HCT116 (cell line): ENCODE results near the gene MIEF2. TPM values are rescaled to one million over a fixed set of nuclear protein-coding genes. Genes with fewer than 3 reads are reported as not detected.
"Not testable (repeated sequence)": the region's sequence is repeated elsewhere in the genome, so short reads cannot be mapped to it uniquely, and the experiment has no call there.

Experiments used
- ATAC-seq: fragments of 200-7000 bp; cut with Tn5 transposase; 2 replicates; pipeline ENCODE4 v1.9.1; 2020; ENCODE audit warnings: mild to moderate bottlenecking, moderate library complexity
- BruUV-seq: library from RNA; stranded (reverse); fragments of 400-500 nt; replicated peaks from 2 replicates; lab custom pipeline; 2021; lab: Mats Ljungman, UMichigan
- CTCF ChIA-PET: fragments of 300-600 bp; sonication (Branson Sonifier 250); formaldehyde crosslinking; loops from one replicate; lab custom pipeline; 2021; ENCODE audit warnings: antibody characterized with exemption; lab: Charles Lee
- POLR2A ChIA-PET: fragments of 300-600, 350-600 bp; sonication (Branson Sonifier 250); formaldehyde crosslinking; loops from one replicate; lab custom pipeline; 2021; ENCODE audit warnings: antibody characterized with exemption; lab: Charles Lee
- RAD21 ChIA-PET, 2 experiments: fragments of 300-600 bp; sonication (Branson Sonifier 250); formaldehyde crosslinking; loops; one replicate each; lab custom pipeline; 2023; ENCODE audit warnings: low total read pairs in 2 of 2; ENCODE audit not compliant: uncharacterized antibody in 2 of 2, unreplicated experiment in 2 of 2, low non-redundant PET in 1 of 2; lab: Charles Lee
- DNase-seq: peaks from one replicate; pipeline ENCODE4 v3.0.0-alpha.2; 2010; ENCODE audit warnings: low read depth, low spot score
- H2AFZ ChIP-seq: fragments of 200-600 bp; shearing (Covaris generic), sonication (generic); 2 replicates; pipeline ENCODE4 v1.6.1; 2017; ENCODE audit warnings: low read depth, mixed run types, mixed read lengths, antibody characterized with exemption, low read length; ENCODE audit not compliant: poor library complexity, severe bottlenecking
- H3K27ac ChIP-seq: 2 replicates; pipeline ENCODE4 v1.5.1; 2012; ENCODE audit warnings: low read depth, low read length
- H3K27me3 ChIP-seq: fragments of 200-600 bp; sonication (generic); 2 replicates; pipeline ENCODE4 v1.6.1; 2016; ENCODE audit warnings: mixed run types, low read length, mixed read lengths; ENCODE audit not compliant: insufficient read depth
- H3K36me3 ChIP-seq, 2 experiments: fragments of 200-500 bp in 1 of 2; fragments of 200-600 bp in 1 of 2; sonication (Bioruptor generic) in 1 of 2; sonication (generic) in 1 of 2; 2 replicates each; pipeline versions ENCODE4 v1.5.1 to v1.6.1; 2014 to 2016; ENCODE audit warnings: low read length in 2 of 2, inconsistent platforms in 1 of 2, mixed read lengths in 1 of 2, mixed run types in 1 of 2; ENCODE audit not compliant: insufficient read depth in 2 of 2, control insufficient read depth in 1 of 2
- H3K4me1 ChIP-seq, 2 experiments: fragments of 200-600 bp in 1 of 2; sonication (generic) in 1 of 2; 2 replicates each; pipeline versions ENCODE4 v1.5.1 to v1.6.1; 2012 to 2017; ENCODE audit warnings: low read length in 2 of 2, inconsistent platforms in 1 of 2, mild to moderate bottlenecking in 1 of 2, mixed read lengths in 1 of 2, mixed run types in 1 of 2, moderate library complexity in 1 of 2; ENCODE audit not compliant: insufficient read depth in 2 of 2, control insufficient read depth in 1 of 2
- H3K4me2 ChIP-seq: fragments of 200-600 bp; sonication (generic); 2 replicates; pipeline ENCODE4 v1.6.1; 2017; ENCODE audit warnings: mixed run types, low read length, mixed read lengths
- H3K4me3 ChIP-seq, 2 experiments: fragments of 200-600 bp in 1 of 2; sonication (generic) in 1 of 2; replicated peaks in 1 of 2; 2 replicates each; pipeline ENCODE4 v1.5.1; 2011 to 2016; ENCODE audit warnings: low read length in 2 of 2, control low read depth in 1 of 2, low read depth in 1 of 2, mild to moderate bottlenecking in 1 of 2, mixed read lengths in 1 of 2, mixed run types in 1 of 2
- H3K79me2 ChIP-seq: fragments of 200-600 bp; sonication (generic); 2 replicates; pipeline ENCODE4 v1.6.1; 2017; ENCODE audit warnings: mild to moderate bottlenecking, mixed run types, low read length, moderate library complexity, mixed read lengths; ENCODE audit not compliant: insufficient read depth
- H3K9ac ChIP-seq: fragments of 200-600 bp; sonication (generic); 2 replicates; pipeline ENCODE4 v1.6.1; 2016; ENCODE audit warnings: low read length, mixed read lengths
- H3K9me2 ChIP-seq: fragments of 200-600 bp; sonication (generic), shearing (Covaris generic); 2 replicates; pipeline ENCODE4 v1.6.1; 2017; ENCODE audit warnings: mixed run types, mild to moderate bottlenecking, moderate library complexity; ENCODE audit not compliant: insufficient read depth
- H3K9me3 ChIP-seq, 2 experiments: fragments of 200-500 bp in 1 of 2; fragments of 200-600 bp in 1 of 2; sonication (Bioruptor generic) in 1 of 2; sonication (generic) in 1 of 2; 2 replicates each; pipeline ENCODE4 v1.6.1; 2014 to 2017; ENCODE audit warnings: low read length in 2 of 2, mixed read lengths in 2 of 2, inconsistent platforms in 1 of 2, low read depth in 1 of 2, mild to moderate bottlenecking in 1 of 2, mixed run types in 1 of 2, moderate library complexity in 1 of 2; ENCODE audit not compliant: control insufficient read depth in 1 of 2, insufficient read depth in 1 of 2
- H4K20me1 ChIP-seq: fragments of 200-600 bp; sonication (generic), shearing (Covaris generic); 2 replicates; pipeline ENCODE4 v1.6.1; 2017; ENCODE audit warnings: mixed run types, mild to moderate bottlenecking, moderate library complexity; ENCODE audit not compliant: insufficient read depth
- ATF3 ChIP-seq: IDR thresholded peaks from 2 replicates; pipeline ENCODE4 v1.6.1; 2012
- CBX3 ChIP-seq: IDR thresholded peaks from 2 replicates; pipeline ENCODE4 v1.6.1; 2012; ENCODE audit warnings: low read depth
- EGR1 ChIP-seq: IDR thresholded peaks from 2 replicates; pipeline ENCODE4 v1.6.1; 2012; ENCODE audit warnings: low read depth
- ELF1 ChIP-seq: IDR thresholded peaks from 2 replicates; pipeline ENCODE4 v1.6.1; 2012; ENCODE audit warnings: low read depth, borderline replicate concordance
- JUND ChIP-seq: IDR thresholded peaks from 2 replicates; pipeline ENCODE4 v1.6.1; 2012
- MAX ChIP-seq: IDR thresholded peaks from 2 replicates; pipeline ENCODE4 v1.6.1; 2012
- POLR2A ChIP-seq: IDR thresholded peaks from 2 replicates; pipeline ENCODE4 v1.7.0; 2011; ENCODE audit warnings: borderline replicate concordance; ENCODE audit not compliant: insufficient read depth, insufficient read length; ENCODE audit errors: extremely low read depth
- POLR2AphosphoS5 ChIP-seq: IDR thresholded peaks from 2 replicates; pipeline ENCODE4 v1.6.1; 2011; ENCODE audit warnings: mild to moderate bottlenecking, low read depth, low read length, moderate library complexity
- RAD21 ChIP-seq: IDR thresholded peaks from 2 replicates; pipeline ENCODE4 v1.6.1; 2012; ENCODE audit warnings: low read depth, mild to moderate bottlenecking
- SIN3A ChIP-seq: IDR thresholded peaks from 2 replicates; pipeline ENCODE4 v1.6.1; 2012; ENCODE audit warnings: low read depth
- TCF7L2 ChIP-seq: IDR thresholded peaks from 2 replicates; pipeline ENCODE4 v1.7.0; 2011; ENCODE audit warnings: borderline replicate concordance, inconsistent platforms; ENCODE audit not compliant: insufficient read depth, insufficient read length; ENCODE audit errors: extremely low read depth
- YY1 ChIP-seq: IDR thresholded peaks from 2 replicates; pipeline ENCODE4 v1.6.1; 2011; ENCODE audit warnings: low read length, low read depth, moderate library complexity, mild to moderate bottlenecking; ENCODE audit not compliant: insufficient replicate concordance; ENCODE audit errors: extremely low read depth
- ZBTB33 ChIP-seq: IDR thresholded peaks from 2 replicates; pipeline ENCODE4 v1.6.1; 2011; ENCODE audit warnings: mild to moderate bottlenecking, low read length, moderate library complexity; ENCODE audit not compliant: insufficient replicate concordance; ENCODE audit errors: extremely low read depth
- ZFX ChIP-seq: fragments of 450-650 bp; IDR thresholded peaks from 2 replicates; pipeline ENCODE4 v1.6.1; 2017
- ZNF274 ChIP-seq: fragments of 200-500 bp; sonication (Bioruptor generic); IDR thresholded peaks from 2 replicates; pipeline ENCODE4 v1.6.1; 2014; ENCODE audit warnings: mild to moderate bottlenecking, low read depth, low read length, inconsistent platforms
- intact Hi-C: fragments of 100-400 bp; cut with micrococcal nuclease; formaldehyde crosslinking; loops from 2 replicates; pipeline ENCODE4 v1.10.0; 2022
- total RNA-seq: library from RNA; stranded (reverse); gene quantifications from one replicate; pipeline ENCODE4 v1.2.1, GENCODE V29; 2021; ENCODE audit not compliant: unreplicated experiment

MIEF2 gene
- total RNA-seq, 1 experiment from 2014 or later: 9.3 TPM

- H3K9ac ChIP-seq: no peak overlapping the region
- H3K4me1 ChIP-seq: peaks cover 2 to 6% of the 10 kb centered on the region in 2 experiments; a peak in 3 of 4 replicates
- ChIA-PET CTCF (no interaction called here), RAD21 (no interaction called here), POLR2A (no interaction called here)
- H3K27me3 ChIP-seq: no peaks in the 10 kb centered on the region
- H3K9me2 ChIP-seq: no peaks in the 10 kb centered on the region
- peaks cover 12 to 13% of the 10 kb centered on the region in 2 experiments; a peak in 3 of 4 replicates for H3K36me3 ChIP-seq
- no peaks in the 10 kb centered on the region for H3K9me3 ChIP-seq
- TF ChIP-seq ZFX (no peak), RAD21 (no peak), CBX3 (no peak), SIN3A (no peak), ATF3 (no peak), JUND (no peak), EGR1 (no peak), ZNF274 (no peak), ELF1 (no peak), YY1 (no peak), MAX (no peak), TCF7L2 (no peak), ZBTB33 (no peak), POLR2A (no peak), POLR2AphosphoS5 (no peak)
- no TSS peak for BruUV-seq
- H3K79me2 ChIP-seq: no peaks in the 10 kb centered on the region
- DNase-seq (no peak), ATAC-seq (no peak)
- no peak overlapping the region for H3K4me2 ChIP-seq
- no peak overlapping the region for H3K4me3 ChIP-seq
- H2AFZ ChIP-seq: no peak overlapping the region
- no peak overlapping the region for H3K27ac ChIP-seq
- intact Hi-C loops: no loop called here
- H4K20me1 ChIP-seq: no peaks in the 10 kb centered on the region
Observed at GRCh38 chr17:18213666-18214270, 46.7 kb upstream of the MIEF2 start.

GRCh38 chr17:18216906-18217305 is 43.6 kb upstream of the MIEF2 start:
- DNase-seq, H3K9me2 ChIP-seq, H3K79me2 ChIP-seq, H3K9ac ChIP-seq, H3K27me3 ChIP-seq, RAD21 ChIA-PET, POLR2A ChIA-PET, H4K20me1 ChIP-seq, H3K4me3 ChIP-seq, H3K36me3 ChIP-seq, H3K4me2 ChIP-seq, BruUV-seq, H3K27ac ChIP-seq, ATAC-seq, H2AFZ ChIP-seq, H3K9me3 ChIP-seq: not testable (repeated sequence)
- intact Hi-C loops: loop anchor here (5.0 kb wide), 1 partner anchor 75 kb away; no protein-coding TSS in a partner anchor
- CTCF ChIA-PET: interaction anchor here (1.0 to 1.3 kb wide), 3 partner anchors 42 to 108 kb away, joined by 5 to 6 read pairs (median 6); no protein-coding TSS in a partner anchor
- peaks cover 21 to 34% of the 10 kb centered on the region in 2 experiments for H3K4me1 ChIP-seq
